ENCODE data around the gene CALR.
"Not testable (repeated sequence)": the region's sequence is repeated elsewhere in the genome, so short reads cannot be mapped to it uniquely, and the experiment has no call there.

CALR gene

DNA sequence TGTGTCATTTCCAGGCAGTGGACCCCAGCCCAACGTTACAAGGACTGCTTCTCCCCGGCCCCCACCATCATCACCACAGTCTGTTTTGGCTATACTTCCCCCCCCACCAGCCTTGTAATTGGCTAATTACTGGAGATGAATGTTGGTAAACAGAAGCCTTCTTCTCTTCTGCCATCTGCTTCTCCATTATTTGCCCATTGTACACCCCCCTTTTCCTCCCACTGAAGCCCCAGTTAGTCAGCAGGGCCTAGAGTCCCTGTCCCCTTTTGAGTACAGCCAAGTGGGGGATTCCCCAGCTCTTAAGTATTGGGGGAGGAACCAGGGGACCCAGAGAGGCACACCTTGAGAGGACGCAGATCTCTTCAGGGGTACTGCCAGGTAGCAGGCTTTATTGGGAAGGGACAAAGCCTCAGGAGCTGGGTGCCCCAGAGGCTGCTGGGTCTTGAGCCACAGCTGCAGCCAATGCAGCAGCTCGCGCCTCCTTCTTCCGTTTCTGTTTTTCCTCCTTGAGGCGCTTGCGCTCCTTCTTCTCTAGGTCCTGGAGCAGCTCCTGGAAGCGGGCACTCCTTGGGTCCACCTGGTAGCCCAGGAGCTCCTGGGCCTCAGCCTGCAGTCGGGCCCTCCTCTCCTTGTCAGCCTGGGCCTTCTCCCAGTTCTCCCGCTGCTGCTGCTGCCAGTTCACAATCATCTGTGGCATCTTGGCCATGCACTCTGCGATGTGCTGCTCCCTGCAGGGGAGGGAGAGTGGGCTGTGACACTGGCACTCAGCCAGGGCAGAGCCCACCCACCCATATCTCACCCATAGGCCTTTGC, 15.6 kb downstream of the CALR start:
- no peak for DNase-seq

DNA sequence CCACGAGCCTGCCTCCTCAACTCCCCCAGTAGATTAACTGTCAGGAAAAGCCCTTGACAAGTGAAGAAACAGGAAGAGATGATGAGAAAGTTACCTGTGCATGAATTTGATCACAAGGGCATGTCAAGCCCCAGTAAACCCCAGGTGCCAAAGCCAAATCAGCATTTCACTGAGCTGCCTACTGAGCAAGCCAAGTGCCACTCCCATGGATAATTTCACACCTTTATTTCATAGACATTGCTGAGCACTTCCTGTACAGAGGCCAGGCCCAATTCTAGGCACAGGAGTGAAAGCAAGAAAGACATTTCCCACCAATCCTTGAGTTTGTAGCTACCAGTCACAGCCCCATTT, 16.2 kb downstream of the CALR start:
- no peak for DNase-seq

DNA sequence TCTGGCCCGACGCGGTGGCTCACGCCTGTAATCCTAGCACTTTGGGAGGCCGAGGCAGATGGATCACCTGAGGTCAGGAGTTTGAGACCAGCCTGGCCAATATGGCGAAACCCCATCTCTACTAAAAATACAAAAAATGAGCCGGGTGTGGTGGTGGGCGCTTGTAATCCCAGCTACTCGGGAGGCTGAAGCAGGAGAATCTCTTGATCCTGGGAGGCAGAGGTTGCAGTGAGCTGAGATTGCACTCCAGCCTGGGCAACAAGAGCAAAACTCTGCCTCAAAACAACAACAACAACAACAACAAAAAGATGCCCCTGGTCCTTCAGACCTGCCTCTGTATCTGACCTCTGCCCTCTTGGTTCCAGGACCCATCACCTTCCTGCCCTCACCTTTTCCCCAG, 17.2 kb downstream of the CALR start:
- DNase-seq, result not testable (repeated sequence)

DNA sequence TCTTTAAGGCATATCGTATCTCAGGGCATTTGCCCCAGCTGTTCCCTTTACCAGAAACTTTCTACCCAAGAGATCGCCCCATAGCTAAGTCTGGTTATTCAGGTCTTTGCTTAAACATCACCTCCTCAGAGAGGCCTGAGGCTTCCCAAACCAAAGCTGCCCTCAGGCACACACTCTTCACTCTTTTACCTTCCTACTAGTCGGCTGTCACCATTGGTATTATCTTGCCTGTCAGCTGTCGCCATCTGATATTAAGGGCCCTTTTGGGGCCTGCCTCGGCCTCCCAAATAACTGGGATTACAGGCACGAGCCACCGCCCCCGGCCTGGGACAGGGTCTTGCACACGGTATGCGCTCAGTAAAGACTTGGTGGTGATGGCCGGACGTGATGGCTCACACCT, 17.6 kb downstream of the CALR start:
- DNase-seq, result no peak

DNA sequence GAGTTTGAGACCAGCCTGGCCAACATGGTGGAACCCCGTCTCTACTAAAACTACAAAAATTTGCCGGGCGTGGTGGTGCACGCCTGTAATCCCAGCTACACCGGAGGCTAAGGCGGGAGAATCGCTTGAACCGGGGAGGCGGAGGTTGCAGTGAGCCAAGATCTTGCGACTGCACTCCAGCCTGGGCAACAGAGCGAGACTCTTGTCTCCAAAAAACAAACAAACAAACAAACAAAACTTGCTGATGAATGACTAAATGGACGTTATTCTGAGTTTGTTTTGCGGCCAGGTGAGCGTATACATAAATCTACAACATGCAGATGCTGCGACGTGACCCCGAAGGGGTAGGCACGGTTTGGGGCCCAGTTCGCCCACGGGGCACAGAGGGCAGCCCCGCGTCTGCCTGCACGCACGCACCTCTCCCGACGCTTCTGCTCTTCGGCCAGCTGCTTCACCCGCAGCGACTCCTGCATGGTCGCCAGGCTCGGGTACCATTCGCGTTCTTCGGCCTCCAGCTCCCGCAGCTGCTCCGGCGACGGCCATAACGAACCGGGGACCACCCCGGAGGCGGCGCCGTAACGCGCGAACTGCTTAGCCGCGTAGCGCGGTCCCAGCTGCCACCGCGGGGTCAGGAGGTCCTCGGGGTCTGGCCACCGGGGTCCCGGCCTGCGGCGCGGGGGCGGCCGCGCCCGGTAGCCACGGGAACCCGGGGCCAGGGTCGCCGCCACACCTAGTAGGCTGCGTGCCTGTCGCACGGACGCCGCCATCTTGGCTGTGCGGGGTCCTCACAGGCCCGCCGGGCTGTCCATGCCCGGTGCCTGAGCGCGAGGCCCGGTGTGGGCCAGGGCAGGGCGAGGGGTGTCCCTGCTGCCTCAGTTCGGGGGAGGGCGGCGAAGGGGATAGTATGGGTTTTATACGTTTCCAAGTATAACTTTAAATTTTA, 18.3 kb downstream of the CALR start, which contains the start of gene GADD45GIP1:
GADD45GIP1 (minus strand) TSS at position 778 of the 943 bp plus-strand sequence; CDS start at position 767, 11 bp downstream.
- DNase-seq, result peak; percentile 87 to 89

DNA sequence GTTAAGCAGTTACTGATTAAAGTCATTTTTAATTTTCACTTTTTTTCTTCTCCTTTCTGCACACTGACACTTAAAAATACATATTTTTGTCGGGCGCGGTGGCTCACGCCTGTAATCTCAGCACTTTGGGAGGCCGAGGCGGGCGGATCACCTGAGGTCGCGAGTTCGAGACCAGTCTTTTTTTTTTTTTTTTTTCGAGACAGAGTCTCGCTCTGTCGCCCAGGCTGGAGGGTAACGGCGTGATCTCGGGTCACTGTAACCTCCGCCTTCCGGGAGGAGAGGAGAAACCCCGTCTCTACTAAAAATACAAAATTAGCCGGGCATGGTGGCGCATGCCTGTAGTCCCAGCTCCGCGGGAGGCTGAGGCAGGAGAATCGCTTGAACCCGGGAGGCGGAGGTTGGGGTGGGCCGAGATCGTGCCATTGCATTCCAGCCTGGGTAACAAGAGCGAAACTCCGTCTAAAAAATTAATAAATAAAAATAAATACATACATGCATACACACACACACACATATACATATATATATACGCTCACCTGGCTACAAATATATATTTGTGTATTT, 19.1 kb downstream of the CALR start:
- DNase-seq, result not testable (repeated sequence)

DNA sequence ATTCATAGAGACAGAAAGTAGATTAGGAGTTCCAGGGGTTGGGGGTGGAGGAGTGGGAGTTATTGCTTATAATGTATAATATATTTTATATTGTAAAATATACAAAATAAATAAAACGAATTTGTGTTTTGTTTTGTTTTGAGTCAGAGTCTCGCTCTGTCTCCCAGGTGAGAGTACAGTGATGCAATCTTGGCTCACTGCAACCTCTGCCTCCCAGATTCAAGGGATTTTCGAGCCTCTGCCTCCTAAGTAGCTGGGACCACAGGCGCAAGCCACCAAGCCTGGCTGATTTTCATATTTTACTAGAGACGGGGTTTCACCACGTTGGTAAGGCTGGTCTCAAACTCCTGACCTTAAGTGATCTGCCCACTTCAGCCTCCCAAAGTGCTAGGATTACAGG, 21.1 kb downstream of the CALR start:
- DNase-seq, result no peak

DNA sequence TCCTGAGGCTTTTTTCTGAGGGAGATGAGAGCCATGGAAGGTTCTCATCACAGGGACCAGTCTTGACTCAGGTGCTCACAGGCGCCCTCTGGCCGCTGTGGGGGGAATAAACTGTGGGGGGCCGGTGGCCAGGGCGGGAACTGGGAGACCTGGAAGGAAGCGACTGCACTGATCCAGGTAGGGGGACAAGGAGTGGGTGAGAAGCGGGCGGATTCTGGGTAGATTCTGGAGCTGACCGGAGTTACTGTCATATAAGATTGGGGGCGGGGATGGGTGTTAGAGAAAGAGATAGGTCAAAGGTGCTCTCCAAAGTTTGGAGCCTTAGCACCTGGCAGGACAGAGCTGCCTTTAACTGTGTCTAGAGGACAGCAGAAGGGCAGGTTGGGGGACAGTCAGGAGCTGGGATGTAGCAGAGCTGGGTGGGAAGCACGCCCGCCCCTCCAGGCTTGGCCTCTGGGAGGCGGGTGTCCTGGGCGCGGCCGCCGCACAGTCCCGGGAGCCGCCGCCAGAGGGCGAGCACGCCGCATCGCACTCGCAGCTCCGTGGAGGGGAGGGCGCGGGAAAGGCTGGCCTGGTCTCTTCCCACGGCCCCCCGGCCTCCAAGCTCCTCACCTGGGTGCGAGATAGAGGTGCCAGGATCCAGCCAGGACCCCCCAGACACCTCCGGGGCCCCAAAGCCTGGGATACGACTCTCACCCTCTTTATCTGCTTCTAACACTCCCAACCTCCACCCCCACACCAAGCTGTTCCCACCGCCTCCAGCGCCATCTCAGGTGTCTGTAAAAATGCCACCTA, 26.8 kb downstream of the CALR start:
- peak; percentile 92 to 94 for DNase-seq

DNA sequence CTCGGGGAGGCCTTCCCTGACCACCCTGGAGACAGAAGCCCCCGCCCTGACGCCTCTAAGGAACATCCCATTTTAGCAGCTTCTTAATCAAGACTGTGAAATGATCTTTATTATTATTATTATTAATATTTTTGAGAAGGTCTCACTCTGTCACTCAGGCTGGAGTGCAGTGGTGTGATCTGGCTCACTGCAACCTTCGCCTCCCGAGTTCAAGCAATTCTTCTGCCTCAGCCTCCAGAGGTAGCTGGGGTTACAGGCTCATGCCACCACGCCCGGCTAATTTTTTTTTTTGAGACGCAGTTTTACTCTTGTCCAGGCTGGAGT, 27.4 kb downstream of the CALR start:
- no peak for DNase-seq

DNA sequence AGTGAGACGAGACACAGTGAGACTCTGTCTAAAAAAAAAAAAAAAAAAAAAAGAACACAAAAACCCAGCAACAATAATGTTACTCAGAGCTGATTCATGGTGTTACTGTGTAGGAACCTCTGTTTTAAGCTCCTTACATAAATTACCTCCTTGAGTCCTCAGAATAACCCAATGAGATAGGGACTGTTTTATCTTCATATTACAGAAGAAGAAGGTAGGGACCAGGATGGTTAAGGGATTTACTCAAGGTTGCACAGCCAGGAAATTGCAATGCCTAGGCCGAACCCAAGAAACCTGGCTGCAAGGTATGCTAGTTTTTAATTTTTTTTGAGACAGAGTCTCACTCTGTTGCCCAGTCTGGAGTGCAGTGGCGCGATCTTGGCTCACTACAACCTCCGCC, 29.5 kb downstream of the CALR start:
- DNase-seq, result no peak

DNA sequence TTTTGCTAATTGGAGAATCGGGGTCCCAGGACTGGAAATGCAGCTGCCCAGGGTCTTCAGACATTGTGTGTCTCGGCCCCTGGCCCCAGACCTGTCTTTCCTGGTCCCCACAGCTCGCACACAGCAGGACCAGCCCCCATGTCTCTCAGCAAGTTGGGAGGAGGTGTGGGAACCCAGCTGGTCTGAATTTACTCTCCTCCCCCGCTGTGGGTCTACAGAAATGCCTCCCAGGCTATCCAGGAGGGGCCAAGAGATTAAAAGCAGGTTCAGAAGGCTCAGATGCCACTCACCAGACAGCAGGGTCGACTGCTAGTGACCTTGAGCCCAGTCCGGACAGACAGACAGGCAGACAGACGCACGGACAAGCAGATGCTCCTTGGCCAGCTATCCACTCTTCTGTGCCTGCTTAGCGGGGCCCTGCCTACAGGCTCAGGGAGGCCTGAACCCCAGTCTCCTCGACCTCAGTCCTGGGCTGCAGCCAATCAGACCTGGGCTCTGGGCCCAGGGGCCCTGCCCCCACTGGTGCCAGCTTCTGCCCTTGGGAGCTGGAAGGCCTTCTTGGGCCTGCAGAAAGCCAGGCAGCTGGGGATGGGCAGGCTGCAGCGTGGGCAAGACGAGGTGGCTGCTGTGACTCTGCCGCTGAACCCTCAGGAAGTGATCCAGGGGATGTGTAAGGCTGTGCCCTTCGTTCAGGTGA, 31.0 kb downstream of the CALR start, which contains the start of gene DAND5:
DAND5 (plus strand) TSS at position 285 of the 697 bp plus-strand sequence; CDS start at position 370, 85 bp downstream.
- no peak for DNase-seq

DNA sequence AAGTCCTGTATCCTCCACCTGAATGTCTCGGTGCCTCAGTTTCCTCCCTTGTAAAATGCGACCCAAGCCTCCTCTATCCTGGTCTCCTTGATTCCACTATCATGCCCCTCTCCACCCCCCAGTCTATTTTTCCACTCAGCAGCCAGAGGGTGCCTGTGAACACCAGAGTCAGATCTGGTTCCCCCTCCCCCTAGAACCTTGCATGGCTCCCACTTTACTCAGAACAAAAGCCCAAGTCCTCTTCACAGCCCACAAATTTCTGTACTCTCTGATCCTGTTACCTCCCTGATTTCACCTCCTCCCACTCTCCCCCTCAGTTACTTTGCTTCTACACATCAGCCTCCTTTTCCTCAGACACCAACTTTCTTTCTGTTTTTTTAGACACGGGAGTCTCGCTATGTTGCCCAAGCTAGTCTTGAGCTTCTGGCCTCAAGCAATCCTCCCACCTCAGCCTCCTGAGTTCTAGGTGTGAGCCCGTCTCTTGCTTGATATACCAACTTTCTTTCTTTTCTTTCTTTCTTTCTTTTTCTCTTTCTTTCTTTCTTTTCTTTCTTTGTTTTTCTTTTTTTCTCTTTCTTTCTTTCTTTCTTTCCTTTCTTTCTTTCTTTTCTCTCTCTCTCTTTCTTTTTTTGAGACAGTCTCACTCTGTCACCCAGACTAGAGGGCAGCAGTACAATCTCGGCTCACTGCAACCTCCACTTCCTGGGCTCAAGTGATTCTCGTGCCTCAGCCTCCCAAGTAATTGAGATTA, 31.8 kb downstream of the CALR start:
- DNase-seq, result no peak

DNA sequence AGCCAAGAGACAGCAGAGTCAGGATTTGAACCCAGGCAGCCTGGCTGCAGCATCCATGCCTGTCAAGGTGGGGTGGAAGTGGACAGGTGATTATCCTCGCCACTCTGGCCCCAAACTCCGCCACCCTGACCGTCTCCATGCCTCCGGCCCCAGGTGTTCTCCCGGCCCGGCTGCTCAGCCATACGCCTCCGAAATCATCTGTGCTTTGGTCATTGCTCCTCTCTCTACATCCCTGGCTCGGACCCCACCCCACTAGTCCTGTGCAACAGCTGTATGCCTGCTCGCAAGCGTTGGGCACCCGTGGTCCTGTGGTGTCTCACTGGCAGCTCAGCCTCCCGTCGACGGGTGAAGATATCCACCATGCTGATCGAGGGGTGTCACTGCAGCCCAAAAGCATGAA, 34.8 kb downstream of the CALR start:
- DNase-seq, result no peak

DNA sequence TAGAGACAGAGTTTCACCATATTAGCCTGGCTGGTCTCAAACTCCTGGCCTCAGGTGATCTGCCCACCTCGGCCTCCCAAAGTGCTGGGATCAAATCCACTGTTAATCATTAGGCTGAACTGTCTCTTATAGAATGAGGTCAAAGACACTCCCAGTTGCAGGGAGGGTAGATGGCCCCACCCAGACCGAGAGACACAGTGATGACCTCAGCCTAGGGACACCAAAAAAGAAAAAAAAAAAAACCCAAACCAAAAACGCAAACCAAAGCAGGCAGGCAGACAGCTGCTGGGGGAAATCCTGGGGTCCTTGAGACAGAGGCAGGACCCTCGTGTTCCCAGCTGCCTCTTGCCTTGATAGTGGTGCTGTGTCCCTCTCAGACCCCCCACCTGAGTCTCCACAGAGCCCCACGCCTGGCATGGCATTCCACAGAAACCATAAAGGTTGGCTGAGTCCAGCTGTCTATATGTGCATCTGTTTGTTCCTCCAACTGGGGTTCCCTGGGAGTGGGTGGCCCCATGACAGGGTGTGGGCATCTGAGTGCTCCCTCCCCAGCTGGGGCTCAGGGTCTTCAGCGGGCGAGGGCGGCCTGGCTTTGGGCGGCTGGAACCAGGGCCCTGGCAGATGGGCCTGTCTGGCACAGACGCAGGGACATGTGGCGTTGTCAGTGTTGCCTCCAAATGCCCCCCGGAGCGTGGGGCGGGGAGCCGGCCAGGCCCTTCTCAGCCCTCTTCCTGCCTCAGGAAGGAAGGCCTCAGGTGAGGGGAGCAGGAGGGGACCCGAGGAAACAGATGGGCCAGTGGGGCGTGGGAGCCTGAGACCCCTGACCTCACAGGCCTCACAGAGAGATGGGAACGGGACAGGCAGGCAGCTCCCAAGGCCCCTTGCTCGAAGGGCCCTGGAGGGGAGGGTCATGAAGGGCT, 36.2 kb downstream of the CALR start:
- no peak for DNase-seq

DNA sequence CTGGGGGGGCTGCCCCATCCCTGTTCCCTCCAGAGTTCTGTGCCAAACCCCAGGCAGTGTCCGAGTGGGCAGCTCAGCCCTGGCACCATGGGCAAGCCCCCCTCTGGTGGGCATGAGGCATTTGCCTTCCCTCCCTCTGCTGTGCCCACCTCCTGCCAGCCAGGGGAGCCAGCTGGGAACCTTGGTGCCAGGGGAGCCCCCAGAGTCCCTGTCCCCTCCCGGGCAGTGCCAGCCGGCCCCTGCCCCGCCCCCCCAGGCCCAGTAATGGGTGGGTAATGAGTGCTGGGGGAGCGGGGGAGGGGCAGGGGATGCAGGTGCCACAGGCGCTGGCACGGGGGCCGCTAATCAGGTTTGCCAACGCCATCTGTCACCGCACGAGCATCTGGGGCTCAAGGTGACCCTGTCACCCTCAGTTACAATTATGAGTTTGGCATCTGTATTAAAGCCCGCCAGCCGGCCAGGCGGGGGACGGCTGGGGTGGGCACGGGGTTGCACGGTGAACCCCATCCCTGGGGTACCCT, 36.9 kb downstream of the CALR start:
- no peak for DNase-seq

DNA sequence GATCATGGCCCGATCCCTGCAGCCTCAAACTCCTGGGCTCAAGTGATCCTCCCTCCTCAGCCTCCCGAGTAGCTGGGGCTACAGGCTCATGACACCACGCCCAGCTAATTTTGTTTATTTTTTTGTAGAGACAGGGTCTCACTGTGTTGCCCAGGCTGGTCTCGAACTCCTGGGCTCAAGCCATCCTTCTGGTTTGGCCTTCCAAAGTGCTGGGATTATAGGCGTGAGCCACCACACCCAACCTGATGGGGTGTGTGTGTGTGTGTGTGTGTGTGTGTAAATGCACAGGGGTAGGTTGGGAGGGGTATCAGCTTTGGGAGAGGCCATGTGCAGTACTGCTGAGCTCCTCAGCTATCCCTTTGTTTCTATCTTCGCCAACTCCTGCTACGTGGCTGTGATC, 37.7 kb downstream of the CALR start:
- not testable (repeated sequence) for DNase-seq

DNA sequence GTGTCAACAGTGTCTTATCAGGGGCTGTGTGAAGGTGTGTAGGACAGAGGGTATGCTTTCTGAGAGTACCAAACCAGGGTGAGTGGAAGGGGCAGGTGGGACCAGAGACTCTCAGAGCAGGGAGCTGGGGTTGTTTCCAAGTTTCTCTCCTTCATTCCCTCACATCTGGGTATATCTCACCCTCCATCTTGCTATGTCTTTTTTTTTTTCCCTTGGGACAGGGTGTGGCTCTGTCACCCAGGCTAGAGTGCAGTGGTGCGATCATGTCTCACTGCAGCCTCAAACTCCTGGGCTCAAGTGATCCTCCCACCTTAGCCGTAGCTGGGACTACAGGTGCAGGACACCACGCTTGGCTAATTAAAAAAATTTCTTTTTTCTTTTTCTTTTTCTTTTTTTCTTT, 41.6 kb downstream of the CALR start:
- no peak for DNase-seq

DNA sequence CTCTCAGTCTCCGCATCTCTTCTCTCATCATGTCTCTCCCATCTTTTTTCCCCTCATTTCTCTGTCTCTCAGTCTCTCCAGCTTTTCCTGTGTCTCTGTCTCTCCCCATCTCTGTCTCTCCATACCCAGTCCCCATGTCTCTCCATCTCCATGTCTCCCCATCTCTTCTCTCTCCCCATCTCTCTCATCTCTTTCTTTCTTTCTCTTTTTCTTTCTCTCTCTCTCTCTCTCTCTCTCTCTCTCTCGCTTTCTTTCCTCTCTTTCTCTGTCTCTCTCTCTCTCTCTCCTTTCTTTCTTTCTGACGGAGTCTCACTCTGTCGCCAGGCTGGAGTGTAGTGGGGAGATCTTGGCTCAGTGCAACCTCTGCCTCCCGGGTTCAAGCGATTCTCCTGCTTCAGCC, 44.2 kb downstream of the CALR start:
- DNase-seq, result no peak

DNA sequence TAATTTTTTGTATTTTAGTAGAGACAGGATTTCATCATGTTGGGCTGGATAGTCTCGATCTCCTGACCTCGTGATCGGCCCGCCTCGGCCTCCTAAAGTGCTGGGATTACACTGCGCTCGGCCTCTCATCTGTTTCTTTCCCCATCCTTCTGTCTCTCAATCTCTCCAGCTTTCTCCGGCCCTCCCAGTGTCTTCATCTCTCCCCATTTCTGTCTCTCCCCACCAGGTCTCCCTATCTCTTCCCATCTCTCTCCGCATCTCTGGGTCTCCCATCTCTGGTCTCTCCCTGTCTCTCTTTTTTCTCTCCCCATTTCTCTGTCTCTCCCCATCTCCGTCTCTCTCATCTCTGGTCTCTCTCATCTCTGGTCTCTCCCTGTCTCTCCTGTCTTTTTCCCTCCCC, 44.7 kb downstream of the CALR start:
- DNase-seq, result no peak

Data from activated CD4-positive, alpha-beta T cell treated with anti-CD3 and anti-CD28 coated beads, Interleukin-2, amount 50 U/mL, for 48 hours (primary cell).